GM18858 (cell line): ENCODE results near the gene CSRNP2.
"Not testable (repeated sequence)": the region's sequence is repeated elsewhere in the genome, so short reads cannot be mapped to it uniquely, and the experiment has no call there.

Experiments used
- ATAC-seq: cut with Tn5 transposase; IDR thresholded peaks from one replicate; pipeline ENCODE4 v1.9.1; 2021; ENCODE audit not compliant: unreplicated experiment

The CSRNP2 gene

DNA sequence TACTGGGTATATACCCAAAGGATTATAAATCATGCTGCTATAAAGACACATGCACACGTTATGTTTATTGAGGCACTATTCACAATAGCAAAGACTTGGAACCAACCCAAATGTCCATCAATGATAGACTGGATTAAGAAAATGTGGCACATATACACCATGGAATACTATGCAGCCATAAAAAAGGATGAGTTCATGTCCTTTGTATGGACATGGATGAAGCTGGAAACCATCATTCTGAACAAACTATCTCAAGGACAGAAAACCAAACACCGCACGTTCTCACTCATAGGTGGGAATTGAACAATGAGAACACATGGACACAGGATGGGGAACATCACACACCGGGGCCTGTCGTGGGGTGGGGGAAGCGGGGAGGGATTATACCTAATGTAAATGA is 4.5 kb downstream of the CSRNP2 start:
- not testable (repeated sequence) for ATAC-seq

DNA sequence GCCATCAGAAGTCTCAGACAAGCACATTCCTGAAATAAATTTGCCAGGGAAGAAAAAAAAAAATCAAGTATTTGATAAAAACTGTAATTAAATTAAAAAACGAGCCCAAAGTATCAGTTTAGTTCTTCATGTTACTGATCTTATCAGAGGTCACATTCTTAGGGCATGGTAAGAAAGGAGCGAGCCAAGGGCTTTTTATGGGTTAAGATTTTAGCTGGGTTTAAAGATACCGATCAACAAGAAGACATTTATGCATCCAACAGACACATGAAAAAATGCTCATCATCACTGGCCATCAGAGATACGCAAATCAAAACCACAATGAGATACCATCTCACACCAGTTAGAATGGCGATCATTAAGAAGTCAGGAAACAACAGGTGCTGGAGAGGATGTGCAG is 5.0 kb downstream of the CSRNP2 start:
- not testable (repeated sequence) for ATAC-seq

DNA sequence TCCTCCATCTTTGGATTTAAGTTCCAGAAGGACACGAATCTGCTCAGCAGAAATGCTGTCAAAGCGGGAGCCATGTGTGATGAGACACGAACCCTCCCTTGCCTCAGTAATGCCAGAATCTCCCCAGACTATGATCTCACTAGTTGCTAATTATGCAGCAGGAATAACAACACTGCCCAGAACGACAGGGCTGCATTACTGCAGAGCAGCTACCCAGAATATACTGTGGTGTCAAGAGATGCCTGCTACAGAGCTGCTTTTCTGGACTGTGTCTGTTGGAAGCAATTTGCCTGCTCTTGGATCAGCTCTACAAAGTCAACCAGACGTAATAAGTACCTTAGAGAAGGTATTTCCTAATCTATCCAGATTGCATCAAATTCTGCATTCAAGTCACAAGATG is 5.5 kb downstream of the CSRNP2 start:
- no peak for ATAC-seq

DNA sequence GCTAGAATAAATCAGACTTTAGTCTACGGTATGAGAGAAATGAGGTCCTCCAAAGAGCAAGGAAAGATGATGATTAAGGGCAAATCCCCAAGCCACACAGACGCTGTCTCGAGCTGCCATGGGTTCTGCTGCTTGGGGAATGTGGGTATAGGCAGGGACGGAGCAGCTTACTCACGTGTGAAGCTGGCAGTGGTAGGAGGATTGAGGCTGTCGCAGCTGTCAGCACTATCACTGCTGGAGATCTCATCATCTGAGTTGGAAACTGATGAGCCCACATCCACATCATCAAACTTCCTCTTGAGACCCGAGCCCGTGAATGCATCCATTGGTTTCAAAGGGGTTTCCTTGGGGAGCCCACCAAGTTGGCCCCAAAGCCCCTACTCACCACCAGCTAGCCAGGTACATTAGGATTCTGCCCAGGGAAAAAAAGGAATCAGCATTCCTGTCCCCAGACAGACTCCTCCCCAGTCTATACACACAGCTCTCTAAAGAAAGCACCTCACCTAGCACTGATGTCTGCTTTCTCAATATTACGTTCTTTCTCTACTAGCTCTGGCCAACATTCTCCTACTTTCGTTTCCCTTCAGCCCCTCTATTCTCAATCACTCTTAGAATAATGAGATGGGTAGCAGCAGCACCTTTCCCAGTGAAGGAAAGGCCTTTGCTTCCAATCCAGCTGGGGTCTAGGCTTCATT is 7.0 kb downstream of the CSRNP2 start:
- ATAC-seq = no peak

DNA sequence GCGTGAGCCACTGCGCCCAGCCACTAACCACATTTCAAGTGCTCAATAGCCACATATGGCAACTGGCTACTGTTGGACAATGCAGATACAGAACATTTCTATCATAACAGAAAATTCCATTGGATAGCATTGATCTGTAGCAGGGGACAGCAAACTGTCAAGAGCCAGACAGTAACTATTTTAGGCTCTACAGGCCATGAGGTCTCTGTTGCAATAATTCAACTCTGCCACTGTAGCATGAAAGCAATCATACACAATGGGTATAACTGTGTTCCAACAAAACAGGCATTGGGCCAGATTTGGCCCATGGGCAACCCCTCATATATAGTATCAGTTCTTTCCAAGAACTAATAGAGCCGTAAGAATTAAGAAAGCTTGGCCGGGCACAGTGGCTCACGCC is 8.0 kb downstream of the CSRNP2 start:
- ATAC-seq = no peak

DNA sequence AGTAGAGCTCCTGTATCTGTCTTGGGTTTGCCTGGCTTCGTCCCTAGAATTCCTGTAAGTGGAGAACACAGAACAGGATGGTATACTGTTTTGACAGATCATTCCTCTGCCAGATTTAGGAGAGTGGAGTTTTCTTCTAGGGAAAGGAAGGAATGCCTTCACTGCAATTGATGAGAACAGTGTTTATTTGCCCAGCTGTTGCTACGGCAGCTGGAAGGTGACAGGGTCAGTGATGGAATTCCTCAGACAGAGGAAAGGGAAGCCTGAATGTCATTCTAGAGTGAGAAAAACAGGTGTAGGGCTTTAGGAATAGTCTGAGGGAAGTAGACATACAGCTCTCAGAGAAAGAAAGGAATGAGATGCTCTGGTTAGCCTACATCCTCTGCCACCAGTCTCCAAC is 11.7 kb downstream of the CSRNP2 start:
- no peak for ATAC-seq

DNA sequence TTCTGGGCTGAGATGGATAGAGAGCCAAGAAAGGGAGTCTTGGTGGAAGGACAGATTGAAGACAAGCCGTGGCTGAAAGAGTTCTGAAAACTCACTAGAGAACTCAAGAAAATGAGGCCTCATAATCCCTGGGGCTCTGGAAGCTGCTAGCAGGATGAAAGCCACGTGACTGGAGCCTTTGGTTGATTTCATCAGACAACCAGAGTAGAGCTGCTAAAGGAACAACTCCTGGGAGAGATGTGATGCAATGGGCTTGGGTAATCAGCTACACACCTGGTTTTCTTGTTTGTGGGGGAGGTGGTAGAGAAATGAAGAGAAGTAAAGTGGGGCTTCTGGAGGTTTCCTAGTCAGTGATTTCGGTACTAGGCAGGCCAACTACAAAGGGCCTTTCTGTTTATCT is 13.4 kb downstream of the CSRNP2 start:
- no peak for ATAC-seq

DNA sequence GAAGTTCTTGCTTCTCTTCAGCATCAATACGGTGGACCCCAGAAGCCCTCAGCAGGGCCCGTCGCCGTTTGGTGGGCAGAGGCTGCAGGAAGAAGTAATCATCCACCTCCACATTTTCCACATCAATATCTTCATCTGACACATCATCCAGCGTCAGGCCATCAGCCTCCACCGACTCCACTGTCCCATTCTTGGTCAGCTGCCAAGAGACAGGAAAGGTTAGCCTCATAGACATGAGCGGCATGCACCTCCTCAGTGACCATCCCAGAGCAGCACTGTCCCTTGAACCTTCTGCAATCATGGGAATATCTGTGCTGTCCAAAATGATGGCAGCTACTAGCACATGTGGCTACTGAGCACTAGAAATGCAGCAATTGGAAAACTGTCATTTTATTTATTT is 15.6 kb downstream of the CSRNP2 start:
- ATAC-seq = no peak

DNA sequence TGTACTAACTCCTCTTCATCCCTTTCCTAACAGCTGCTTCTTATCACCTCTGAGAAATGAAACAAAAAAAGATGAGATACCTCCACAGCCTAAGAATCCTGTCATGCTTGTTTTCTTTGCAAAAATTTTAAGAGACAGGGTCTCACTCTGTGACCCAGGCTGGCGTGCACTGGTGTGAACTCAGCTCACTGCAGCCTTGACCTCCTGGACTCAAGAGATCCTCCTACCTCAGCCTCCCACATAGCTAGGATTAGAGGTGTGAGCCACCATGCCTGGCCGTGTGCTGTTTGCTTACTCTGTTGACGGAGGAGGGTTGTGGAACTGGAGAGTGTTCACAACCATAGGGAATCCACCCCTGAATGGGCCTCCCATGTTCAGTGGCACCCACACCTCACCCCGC is 16.2 kb downstream of the CSRNP2 start:
- no peak for ATAC-seq

DNA sequence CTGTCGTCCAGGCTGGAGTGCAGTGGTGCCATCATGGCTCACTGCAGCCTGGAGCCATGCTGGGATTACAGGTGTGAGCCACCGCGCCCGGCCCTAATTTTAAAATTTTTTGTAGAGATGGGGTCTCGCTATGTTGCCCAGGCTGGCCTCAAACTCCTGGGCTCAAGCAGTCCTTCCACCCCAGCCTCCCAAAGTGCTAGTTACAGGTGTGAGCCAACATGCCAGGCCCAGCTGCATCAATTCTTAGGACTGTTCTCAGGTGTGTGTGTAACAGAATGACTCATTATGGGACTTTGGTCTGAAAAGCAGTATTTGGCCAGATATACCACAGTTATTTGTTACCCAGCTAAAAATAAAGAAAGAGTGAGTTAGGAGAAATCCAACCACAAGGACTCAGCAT is 17.9 kb downstream of the CSRNP2 start:
- no peak for ATAC-seq

DNA sequence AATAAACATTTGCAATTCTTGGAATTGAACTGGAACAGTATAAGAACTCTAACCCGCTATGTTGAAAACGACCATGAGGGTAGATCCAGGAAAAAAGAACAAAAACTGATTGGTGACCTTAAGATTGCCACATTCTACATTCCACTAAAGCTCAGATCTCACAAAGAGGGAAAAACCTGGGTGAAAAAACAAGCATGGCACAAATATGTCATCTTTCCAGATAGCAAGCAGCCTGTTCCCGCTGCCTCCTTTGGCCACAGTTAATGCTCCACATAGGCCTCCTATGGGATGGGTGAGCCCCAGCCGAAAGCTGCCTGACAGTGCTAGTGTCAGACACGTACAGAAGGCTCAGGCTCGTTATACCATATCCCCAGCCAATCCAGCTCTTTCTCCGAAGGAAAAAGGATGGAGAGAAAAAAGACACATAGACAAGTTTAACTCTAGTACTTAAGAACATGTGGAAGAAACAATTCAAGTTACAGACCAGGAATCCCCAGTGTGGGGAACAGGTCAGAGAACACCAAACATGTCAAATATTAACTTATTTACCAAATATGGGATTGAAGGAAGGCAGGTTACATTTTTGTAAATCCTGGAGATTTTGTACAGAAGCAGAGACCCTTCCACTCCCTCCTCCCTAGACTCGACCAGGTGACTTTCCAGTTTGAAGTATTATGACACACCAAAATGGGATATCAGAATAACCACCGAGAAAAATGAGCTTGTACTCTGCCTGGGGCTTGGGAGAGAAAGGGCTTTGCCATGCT is 20.6 kb downstream of the CSRNP2 start:
- no peak for ATAC-seq

DNA sequence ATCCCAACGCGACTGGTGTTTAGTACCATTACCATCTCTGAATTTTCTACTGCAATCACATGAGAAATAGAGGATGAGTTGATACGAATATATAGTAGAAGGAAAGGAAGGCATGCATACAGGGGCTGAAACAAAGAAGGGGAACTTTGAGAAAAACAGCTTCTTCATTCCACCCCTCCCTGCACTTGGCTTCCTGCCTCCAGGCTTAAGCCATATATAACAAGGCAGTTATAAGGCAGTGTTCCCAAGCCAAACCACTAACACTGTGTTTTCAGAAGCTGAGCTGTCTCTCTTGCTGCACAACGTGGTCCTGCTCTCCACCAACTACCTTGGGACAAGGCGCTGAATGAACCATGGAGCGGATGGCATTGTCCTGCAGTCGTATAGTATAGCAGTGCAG is 24.3 kb downstream of the CSRNP2 start:
- ATAC-seq = no peak

DNA sequence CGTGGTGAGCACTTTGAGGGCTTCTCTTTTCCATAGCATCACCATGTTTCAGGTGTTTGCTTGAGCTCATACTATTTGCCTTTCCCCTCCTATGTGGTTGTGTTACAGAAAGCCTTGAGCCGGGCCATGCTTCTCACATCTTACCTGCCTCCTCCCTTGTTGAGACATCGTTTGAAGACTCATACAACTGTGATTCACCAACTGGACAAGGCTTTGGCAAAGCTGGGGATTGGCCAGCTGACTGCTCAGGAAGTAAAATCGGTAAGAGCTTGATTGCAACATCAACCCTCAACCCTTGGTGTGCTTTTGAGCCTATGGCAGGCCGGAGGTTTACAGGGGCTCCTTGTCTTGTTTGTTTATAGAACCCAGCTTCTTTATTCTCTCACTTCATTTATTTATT is 27.2 kb downstream of the CSRNP2 start:
- no peak for ATAC-seq

DNA sequence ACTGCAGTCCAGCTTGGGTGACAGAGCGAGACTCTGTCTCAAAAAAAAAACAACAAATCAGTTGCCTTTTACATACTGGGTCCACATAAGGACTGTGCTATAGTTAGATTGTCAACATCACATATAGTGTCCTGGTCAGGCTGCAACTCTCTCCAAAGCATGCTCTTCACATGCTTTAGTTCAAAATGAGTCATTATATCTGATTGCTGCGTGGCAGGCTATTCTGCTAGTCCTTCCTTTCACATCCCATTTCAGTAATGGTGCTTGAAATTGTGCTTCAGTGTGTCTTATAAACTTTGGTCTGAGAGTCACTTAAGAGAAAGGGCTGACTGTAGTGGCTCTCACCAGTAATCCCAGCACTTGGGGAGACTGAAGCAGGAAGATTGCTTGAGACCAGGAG is 28.3 kb downstream of the CSRNP2 start:
- no peak for ATAC-seq

DNA sequence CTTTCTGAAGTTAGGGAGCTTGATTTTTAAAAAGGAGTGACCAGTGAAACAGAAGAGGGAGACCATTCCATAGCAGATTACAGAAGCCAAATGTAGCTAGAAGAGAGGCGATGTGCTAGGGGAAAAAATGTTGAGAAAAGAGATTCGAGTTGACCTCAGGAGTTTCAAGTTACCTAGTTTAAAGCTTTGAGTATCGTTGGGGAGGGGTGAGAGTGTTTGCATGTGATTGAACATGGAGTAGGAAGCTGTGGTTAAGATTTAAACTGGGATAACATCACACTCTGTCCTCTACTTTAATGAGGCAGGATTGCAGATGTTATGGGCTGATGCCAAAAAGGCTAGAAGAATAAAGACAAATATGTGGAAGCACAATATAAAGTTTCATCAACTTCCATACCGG is 31.6 kb downstream of the CSRNP2 start:
- ATAC-seq = no peak

DNA sequence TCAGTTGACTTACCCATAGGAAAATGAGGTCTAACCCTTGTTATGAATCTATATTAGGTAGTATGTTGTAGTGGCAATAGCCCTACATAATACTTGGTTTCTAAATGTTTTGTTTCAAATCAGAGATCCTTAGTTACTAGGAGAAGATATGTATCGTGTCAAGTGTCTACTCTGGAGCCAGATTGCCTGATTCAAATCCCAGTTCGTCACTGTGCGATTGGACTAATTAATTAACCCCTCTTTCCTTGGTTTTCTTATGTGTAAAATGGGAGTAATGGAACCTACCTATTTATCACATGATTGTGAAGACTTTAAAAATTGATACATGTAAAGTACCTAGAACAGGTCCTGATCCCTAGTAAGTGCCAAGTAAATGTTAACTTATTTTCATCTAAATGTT is 33.9 kb downstream of the CSRNP2 start:
- no peak for ATAC-seq

DNA sequence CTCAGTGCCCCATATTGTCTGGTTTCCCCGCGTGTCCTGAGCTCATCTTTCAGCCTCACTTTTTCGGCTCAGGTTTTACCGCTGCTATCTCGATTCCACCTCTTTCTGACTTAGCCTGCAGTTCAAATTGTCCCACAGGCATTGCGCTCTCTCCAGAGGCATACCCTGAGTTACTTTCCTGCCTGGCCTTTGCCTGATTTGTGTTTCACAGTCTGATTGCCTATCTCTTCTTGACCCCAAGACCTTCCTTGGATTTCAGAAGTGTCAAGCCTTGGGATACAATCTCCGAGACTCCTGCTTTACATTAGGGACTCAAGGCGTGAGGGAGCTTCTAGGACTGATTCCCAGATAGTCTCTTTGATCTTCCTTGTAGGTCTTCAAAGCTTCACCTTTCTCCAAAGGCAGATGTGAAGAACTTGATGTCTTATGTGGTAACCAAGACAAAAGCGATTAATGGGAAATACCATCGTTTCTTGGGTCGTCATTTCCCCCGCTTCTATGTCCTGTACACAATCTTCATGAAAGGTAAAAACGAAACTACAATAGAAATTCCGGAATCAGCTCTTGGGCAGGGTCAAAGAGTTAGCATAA is 34.6 kb downstream of the CSRNP2 start:
- no peak for ATAC-seq

DNA sequence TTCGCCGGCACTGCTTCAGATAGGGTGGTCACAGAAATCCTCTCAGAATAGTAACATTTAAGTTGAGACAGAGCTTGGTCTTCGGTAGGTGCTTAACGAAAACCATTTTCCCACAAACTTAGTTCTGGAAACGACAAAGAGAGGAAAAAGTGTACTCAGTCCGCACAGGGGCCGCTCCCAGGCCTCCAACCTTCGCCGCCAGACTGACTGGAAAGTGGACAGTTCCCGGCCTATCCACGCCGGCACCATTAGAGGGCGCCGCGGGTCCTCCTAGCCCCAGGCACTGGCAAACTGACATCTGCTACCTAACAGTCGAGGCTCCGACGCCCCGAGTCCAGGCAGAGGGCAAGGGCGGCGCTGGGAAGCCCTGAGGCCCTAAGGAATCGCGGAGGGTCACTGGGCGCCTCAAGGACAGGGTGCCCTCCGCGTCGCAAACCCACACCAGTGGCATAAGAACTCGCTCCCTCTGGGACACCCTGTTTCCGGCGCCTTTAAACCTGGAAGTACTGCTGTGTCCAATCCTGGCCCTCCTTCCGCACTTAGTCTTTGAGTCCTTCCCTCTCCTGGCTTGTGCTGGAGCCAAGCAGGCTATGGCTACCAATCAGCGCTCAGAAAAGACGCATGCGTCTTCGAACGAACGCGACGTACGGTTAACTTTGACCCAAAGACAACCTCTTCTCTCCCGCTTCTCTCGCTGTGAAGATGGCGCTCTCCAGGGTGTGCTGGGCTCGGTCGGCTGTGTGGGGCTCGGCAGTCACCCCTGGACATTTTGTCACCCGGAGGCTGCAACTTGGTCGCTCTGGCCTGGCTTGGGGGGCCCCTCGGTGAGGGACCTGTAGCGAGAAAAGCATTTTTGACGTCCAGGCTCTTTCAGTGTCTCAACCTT is 35.5 kb downstream of the CSRNP2 start, which contains the start of gene LETMD1:
Gene LETMD1 (plus strand): TSS at position 673 of the 886 bp plus-strand sequence. CDS start 30 bp downstream, at position 703.
- ATAC-seq = peak; percentile 92

DNA sequence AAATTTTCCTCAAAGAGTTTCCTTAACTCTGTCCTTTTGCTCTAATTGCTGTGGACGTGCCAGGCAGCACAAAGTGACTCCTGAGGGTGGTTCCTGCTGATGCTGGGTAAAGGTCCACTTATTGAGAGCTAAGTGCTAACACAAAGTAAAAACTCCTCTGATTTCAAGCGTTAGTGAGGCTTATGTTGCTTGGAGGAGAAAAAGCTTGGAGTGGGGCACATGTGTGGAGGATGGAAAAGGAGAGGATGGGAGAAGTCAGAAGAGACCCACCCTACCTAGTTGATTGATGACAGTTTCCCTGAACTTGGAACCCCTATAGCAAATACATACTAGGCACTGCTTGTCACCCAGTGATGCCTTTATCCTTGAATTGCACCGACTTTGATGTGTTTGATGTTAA is 47.1 kb downstream of the CSRNP2 start:
- no peak for ATAC-seq

DNA sequence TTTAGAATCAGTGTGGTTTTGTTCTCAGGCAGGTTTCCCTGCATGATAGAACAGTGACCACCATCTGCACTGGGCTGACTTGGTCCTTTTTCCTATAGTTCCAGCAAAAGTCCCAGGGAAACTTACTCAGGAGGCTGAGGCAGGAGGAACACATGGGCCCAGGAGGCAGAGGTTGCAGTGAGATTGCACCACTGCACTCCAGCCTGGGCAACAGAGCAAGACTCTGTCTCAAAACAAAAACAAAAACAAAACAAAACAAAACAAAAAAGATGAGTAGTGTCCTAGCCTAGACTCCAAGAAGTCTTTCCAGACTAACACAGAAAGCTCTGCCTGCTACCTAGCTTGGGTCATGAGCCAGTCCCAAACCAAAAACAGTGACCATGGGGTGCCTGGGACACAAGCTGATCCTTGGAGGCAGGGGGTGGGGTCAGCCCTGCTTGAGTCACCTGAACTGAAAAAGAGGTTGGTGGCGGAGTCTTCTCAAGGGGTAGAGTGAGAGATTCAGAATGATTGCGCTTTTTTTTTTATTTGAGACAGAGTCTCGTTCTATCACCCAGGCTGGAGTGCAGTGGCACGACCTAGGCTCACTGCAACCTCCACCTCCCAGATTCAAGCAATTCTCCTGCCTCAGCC is 49.8 kb downstream of the CSRNP2 start:
- no peak for ATAC-seq

DNA sequence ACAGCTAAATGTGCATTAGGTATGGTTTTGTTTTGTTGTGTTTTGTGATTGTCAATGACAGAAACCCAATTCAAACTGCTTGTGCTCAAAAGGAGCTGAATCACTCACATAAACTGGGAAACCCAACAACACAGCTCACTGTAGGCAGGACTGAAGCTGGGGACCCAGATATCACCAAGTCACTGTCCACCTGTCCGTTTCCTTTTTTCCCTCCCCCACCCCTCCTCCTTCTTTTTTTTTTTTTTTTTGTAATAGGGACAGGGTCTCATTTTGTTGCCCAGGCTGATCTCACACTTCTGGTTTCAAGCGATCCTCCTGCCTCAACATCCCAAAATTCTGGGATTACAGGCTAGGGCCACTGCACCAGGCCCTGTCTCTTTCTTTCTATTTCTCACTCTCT is 50.3 kb downstream of the CSRNP2 start:
- no peak for ATAC-seq
